ENCODE data around the gene HOXC10.
A peak's percentile ranks its signal among the peaks of the same experiment; 100 is the strongest.

Gene HOXC10

DNA sequence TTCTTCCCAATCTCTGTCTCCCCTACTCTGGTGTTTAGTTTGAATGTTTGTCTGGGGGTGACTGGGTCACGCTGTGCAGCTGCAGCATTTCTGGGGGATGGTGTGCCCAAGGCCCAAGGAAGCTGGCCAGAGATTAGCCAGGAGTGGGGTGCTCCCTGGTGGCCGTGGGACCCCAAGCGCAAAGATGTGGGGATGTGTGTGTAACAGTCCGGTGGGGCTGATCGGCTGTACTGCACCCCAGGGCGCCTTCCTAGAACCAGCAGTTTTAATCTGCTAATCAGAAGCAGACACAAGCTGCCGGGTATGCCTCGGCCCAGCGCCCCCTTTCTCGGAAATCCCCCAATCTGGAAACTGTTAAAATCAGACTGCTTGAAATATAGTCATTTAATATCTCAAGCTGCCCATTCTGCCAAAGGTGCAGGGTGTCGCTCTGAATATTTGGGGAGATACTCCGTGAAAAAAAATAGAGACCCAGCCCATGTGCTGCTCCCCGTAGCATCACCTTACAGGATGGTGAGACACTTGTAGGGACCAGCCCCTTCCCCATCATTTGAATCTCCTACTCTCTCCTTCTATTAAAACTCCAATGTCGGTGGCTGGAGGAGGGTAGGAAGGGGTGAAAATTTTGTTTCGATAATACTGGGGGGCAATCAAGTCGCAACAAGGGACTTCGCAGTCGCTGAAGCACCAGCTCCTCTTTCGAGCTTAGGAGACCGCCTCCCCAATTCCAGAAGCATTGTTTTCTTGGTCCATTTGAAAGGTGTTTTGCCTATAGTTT is 19.3 kb downstream of the HOXC10 start:
- no peak for DNase-seq

DNA sequence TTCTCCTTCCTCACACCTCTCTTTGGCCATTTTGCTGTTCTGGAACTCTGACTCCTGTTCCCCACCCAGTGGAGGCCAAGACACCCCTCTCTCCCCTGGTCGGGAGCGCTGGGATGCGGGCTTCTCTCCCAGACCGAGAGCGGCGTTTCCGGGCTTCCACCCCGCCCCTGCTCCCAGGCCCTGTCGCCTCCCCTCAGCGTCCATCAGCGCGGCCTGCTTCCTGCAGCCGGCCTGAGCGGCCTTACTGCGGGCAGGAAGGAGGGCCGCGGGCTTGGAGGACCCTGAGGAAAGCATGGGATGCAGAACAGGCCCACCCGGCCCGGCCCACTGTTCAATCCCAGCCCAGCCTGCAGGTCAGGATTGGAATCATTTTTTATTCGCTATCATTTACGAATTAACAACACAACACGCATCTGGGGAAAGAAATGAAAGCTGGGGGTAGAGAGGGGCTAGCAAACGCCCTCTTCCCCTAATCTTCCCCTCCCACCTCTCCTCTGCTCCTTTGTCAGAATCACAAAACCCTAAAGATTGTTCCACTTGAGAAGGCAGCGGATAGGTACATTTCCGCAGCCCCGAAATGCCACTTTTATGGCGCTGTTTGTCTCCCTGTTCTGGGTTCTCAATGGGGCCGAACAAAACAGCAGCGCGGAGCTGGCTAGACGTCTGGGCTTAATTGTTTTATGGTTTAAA is 20.0 kb downstream of the HOXC10 start:
- DNase-seq: no peak

DNA sequence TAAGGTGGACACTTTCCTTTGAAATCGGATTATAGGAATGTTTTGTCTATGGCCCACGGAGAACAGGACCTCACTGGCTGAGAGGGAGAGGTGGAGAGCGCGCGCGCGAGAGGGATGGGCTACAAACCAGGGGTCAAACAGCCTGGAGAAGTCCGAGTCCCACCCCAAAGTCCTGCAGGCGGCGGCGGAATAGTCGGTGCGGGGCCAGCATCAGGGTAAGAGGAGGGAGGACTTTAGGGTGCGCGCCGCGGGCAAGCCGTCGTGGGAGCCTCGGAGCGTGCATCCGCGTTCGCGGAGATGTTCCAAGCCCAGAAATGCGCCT is 20.5 kb downstream of the HOXC10 start:
- no peak for DNase-seq

DNA sequence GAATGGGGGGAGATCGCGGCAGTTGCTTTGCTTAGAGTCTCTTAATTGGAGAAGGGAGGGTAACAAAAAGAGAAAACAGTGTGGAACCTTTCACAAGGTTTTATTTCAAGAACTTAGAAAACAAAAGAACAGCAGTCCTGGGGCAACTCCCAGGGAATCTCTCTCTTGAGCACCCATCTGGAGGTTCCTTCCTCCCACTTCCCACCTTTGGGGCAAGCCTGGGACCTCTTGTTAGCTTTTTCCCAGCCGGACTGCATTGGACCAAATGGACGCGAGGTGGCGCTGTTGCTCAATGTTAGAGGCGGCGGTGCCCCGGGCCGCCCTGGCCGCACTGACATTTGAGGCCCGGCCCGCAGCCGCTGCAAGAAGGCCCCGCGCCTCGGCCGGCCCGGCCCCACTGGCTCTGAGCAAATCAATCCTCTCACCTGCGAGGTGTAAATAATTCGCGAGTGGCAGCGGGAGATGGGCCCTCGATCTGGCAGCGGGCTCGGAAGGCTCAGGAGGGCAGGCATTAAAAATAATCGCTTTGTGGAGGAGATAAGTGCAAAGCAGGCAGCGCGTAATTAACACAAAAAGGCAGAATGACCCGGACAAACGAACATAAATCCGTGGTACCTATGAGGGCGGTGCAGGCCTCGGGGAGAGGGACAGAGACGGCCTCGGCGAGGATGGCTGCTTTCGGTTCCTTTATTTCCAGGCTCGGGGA is 21.1 kb downstream of the HOXC10 start:
- DNase-seq: peak; percentile 79

DNA sequence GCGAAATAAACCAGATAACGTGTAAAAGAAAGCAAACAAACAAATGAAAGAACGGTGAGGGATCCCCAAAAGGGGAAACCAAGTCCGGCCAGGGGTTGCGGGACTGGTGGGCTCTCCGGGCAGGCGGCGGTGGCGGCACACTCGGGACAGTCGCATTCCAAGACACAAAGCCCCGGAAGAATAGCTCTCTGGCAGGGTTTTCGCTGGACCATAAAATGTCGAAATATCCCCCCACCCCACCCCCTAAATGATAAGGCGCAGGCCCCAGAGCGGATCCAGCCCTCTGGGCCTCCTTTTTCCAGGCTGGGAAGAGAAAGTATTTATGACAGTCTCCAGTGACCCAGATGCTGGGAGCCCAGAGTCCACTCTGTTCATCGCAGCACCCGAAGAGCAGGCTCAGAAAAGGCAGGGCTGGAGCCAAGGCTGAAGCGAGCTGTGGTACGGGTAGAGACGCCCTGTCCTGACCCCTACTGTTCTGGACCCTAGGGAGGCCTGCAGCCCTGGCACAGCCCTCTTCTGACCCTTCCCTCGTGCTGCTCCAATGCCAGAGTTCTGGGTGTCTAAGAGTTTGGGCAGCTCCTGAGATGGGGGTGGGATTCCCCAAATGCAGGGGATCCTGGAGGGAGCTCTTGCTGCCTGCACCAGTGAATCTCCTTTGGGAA is 21.7 kb downstream of the HOXC10 start:
- no peak for DNase-seq

DNA sequence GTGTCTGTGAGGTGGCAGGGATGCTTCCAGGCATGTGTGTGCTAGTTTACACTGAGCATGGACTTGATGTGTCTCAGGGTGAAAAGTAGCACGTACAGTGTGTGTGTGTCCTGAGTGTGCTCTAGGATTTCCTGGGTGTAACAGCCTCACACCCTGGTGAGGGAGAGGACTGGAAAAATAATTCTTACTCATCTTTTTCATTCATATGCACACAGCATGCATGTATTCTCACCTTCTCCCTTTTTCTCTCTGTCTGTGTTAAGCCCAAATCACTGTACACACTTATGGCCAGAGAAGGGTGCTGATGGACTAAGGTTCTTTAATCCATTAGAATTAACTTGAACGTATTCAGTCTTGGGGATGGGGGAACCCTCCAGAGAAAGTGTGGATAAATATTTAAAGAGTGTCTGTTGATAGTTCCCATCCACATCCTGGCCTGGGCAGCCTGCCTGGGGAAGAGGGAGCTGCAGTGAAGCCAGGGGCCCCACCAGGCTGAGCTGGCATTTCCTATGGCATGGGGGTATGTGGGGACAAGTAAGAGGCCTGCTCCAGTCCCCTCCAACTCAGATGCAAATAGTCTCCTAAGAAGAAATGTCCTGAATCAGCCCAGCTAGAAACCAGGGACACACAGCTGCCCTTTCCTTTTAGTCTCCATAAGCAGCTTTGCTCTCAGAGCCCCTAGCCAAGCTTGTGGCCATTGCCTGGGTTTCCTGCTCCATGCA is 22.8 kb downstream of the HOXC10 start:
- DNase-seq: no peak

DNA sequence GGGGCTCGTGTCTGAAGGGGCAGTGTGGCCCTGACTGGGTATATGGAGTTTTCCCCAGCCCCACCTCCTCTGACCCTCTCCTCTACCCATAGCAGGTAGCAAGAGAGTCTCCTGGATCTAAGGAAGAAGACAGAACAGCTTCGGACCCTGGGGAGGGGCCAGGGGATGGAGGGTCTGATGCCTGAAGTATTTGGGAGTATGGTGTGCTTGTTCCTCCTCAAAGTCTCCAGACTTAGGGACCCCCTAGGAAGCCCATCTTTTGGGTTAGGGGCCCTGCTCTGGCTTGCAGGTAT is 23.3 kb downstream of the HOXC10 start:
- DNase-seq: no peak

DNA sequence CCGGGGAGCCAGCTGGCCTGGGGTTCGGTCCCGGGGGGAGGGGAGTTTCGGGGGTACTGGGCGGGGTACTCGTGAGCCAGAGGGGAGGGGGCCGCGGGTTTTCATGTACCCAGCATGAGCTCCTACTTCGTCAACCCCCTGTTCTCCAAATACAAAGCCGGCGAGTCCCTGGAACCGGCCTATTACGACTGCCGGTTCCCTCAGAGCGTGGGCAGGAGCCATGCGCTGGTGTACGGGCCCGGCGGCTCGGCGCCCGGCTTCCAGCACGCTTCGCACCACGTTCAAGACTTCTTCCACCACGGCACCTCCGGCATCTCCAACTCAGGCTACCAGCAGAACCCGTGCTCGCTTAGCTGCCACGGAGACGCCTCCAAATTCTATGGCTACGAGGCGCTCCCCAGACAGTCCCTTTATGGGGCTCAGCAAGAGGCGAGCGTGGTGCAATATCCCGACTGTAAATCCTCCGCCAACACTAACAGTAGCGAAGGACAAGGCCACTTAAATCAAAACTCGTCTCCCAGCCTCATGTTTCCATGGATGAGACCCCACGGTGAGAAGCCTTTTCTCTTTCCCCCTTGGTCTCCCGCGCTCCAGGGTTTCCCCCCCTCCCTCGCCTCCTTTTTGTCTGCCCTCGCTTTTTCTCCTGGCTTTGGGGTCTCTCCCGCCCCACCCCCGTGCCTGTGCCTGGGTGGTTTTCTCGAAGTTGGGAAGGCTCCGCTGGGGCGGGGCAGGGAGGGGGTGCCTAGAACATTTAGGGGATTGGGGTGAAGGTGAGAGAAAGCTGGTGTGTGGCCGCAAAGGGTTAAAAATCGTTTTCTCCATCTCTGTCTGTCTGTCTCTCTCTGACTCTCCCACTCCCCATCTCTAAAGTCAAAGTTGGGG is 24.5 kb downstream of the HOXC10 start:
- peak; percentile 25 for DNase-seq

DNA sequence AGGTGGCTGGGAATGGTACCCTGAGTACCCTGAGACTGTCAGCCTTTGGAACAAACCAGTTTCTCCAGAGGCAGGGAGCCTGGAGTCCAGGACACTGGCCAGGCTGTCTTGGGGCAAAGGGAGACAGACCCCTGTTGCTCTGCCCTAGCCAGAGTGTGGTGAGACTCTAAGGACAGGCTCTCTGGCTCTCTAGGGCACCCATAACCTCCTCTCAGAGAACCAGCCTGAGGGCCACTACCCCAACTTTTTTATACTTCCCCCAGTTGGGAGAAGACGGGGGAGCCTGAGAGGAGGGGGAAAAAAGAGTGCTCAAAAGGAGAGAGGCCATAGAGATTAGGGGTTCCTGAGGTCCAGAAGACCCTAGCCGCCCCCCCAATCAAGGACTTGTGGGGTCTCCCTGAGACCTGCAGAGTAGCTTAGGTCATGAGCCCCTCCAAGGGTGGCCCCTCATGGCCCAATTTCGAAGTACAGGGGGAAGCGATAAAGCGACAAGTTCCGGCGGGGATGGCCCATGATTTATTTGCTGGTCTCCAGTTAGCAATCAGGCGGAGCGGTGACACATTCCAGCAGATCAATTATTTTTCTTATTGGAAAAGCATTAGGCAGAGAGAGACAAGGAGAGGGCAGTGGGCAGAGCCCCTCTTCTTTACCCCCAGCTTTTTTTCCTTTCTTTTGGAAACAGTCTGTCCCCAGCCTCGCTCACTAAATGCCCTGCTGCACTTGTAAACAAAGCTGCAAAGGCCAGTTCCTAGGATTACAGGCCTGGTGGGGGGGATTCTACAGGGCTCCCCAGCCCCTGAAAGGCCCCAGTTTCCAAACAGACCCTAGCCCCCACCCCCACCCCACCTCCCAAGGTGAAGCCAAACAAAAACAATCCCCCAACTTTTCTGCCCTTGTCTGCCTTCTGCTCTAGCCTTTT is 25.4 kb downstream of the HOXC10 start:
- DNase-seq: no peak

DNA sequence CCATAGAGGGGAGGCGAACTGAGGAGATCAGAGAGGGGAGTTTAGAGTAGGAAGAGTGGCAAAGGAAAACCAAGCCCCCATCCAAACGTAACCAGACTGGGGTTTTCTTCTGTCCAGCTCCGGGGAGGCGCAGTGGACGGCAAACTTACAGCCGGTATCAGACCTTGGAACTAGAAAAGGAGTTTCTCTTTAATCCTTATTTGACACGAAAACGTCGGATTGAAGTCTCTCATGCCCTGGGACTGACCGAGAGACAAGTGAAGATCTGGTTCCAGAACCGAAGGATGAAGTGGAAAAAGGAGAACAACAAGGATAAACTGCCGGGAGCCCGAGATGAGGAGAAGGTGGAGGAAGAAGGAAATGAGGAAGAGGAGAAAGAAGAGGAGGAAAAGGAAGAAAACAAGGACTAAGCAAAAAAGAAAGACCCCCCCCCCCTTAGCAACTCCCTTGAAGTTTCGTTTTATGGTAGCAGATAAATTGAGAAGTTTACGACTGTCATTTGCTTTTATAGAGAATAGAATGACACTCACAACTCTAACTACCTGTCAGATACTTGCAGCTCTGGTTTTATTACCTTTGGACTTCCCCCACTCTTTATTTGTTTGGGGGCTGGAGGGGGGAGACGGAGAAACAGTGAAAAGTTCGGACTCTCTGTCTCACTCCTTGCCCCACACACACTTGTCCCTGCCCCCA is 26.2 kb downstream of the HOXC10 start:
- DNase-seq: no peak

DNA sequence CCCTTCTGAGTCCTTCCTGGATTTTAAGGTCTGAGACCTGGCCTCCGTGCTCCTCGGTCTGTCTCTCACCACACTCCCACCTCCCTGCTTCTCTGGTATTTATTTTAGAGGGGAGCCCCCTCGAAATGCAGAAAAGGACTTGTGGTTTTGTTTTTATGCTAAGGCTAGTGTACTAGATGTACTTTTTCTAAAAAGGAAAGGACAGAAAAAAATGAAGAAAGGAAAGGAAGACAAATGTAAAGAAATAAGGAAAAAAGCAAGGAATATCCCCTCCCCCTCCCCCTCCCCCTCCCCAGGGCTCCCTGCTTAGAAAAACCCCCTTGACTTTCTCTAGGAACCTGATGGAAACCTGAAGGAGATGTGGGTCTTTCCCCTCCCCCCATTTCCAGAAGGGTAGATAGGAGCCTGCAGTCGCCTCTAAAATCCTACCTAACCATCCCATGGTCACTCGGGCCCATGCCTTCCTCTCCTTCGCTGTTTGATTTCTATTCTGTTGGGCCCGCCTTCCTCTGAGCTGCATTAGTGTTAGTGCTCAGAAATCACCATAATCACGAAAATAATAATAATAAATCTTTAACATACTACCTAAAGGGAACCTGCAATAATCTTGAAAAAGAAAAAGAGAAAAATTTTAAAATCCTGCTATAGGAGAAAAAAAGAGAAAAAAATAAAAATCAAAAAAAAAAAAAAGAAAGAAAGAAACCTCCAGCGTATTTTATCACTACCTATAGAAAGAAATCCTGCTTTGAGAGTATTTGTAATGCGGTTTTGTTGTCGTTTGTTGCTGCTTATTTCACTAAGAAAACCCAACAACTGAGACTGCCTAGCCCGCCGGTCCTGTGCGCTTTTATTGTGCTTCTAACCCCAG is 27.0 kb downstream of the HOXC10 start:
- DNase-seq: no peak

DNA sequence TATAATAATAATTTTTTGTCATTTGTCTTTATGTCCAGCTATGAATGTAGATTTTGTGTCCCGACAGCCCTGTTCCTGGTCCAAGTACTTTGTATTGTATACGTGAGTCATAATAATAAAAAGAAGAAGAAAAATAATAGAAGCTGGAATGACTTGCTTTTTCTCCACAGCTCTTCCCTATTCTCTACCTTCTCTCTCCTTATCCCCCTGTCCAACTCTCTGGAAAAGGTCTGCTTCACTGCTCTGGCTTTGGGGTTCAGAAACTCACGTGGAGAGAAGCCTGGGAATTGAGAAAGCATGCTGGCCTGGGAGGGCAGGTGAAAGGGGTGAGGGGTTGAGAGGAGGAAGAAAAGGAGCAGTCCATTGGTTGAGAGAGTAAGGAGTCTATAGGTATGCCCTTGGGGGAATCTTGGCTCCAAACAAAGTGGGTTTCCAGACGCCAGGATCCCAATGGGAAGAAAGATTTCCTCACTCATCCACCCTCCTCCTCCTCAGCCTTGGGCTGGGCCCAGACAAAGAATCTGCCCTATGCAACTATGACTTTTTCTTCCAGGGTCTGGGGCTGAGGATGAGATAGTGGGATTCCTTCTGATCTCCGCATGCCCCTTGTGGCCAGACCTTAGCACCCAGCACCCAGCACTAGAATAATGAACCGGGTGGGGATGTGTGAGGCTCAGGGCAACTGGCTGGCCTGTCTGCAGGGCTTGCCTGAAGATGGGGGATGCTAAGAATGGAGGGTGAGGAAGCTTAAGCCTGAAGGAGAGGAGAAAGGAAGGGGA is 27.9 kb downstream of the HOXC10 start:
- no peak for DNase-seq

DNA sequence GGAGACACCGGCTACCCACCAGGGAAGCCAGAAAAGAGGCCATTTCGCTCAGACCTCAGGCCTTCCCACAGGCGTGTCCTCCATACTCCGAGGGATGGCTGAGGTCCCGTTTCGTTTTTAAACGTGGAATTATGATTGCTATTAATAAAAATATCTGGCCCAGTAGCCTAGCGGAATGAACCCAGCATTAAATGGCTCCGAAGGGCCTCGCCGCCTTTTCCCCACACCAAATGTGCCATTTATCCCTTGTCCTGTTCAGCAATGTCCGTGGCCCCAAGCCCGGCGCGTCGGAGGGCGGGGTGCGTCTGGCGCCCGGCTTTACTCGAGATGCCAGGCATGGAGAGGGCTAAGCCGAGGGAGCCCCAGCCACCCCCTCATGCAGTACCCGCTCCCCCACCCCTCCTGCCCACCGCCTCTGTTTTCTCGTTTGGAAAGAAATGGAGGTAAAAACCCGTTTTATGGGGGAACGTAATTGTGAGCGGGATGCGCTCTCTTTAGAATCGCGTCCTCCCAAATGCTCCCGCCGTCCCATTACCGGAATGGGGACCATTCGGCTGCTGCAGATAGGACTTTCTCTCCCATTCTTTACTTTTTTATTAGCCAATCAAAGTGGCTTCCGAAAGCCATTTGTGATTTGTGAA is 29.6 kb downstream of the HOXC10 start:
- no peak for DNase-seq

DNA sequence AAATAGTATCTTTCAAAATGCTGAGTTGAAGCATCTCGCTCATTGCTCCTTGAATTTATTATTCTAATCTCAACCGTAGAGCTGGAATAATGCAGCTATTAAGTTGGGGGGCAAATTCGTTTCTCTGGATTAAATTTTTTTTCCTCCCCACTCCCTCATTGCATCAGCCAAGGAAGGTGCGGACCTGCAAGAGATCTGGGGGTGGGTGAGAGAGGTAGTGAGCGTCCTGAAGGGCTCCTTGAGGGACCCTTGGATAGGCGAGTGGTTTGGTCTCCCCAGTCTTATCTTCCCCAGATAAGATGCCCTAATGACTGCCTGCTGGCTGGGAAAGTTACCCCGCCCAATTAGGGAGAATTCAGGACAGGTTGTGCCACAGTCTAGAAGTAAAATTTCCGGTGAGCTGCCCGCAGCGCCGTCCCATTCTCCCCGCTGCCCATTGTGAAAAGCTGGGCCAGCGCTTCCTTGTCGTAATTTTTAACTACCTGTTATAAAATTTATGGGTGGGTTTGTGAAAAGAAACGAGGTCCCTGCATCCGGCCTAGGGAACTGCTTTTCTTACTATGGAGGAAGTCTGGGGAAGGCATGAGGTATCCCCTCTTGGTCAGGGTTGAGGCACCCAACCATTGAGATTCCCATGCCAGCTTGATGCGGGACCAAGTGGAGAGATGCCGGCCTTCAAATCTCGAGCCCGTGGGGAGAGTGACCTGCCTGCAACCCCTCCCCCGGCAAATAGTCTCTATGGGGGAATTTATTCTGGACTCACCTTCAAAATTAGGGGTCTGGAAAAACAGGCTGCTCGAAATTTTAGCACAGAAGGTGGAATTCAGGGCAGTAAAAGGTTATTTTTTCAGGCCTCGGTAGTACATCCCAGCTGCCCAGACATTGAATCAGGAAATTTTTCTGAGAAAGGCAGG is 30.3 kb downstream of the HOXC10 start:
- DNase-seq: no peak

DNA sequence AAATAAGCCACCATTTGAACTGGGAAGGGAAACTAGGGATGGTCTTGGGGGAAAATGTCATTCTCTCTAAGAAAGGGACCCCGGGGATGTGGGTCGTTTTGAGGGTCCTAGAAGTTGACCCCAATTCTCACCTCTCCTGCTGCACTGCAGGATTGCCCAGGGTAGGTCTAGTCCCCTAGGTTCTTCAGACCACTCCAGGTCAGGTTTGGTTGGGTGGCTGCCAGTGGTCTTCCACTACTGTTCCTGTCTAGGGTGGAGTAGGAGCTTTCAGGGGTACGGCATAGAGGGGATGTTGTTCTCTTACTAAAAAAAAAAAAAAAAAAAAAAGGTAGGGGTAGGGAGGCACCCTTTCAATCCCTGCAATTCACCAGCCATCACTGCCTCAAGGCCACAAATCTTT is 31.1 kb downstream of the HOXC10 start:
- DNase-seq: no peak

DNA sequence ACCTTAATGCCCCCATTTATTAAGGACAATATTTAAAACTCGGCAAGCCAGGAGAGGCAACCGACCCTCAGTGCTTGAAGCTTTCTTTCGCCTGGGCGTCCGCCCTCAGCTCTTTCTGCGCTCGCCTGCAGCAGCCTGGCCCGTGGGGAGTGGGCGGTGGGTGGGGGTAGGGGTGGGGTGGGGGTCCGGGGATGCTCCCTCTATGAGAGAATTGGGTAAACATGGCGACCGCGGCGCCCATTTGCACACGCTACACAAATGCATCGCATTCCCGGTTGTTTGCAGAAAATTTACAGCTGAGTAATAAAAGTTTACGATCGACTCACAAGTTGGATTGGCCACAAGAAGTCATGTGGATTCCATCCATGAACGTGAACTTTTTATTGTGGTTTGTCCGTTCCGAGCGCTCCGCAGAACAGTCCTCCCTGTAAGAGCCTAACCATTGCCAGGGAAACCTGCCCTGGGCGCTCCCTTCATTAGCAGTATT is 31.6 kb downstream of the HOXC10 start:
- no peak for DNase-seq
